ENCODE data around the gene TTC23. TPM values are rescaled to one million over a fixed set of nuclear protein-coding genes. Genes with fewer than 3 reads are reported as not detected.

TTC23 gene
- total RNA-seq, 2 experiments from 2014 or later, result 2.8 to 7.6 TPM

- Histone ChIP-seq H3K4me1 (ENCODE audit: insufficient read depth, low read length, poor library complexity, severe bottlenecking) (no peaks in the 10 kb centered on the region), H4K20me1 (ENCODE audit: insufficient read depth, low read length) (no peaks in the 10 kb centered on the region), H3K9me3 (ENCODE audit: low read length) (no peaks in the 10 kb centered on the region), H3K4me3 (ENCODE audit: low read depth, low read length, poor library complexity, severe bottlenecking) (no peak overlapping the region), H3K9me2 (ENCODE audit: insufficient read depth, low read length) (no peaks in the 10 kb centered on the region), H3K79me2 (ENCODE audit: insufficient read depth, low read depth, low read length) (no peaks in the 10 kb centered on the region), H2AFZ (ENCODE audit: low read length) (no peak overlapping the region), H3K36me3 (ENCODE audit: insufficient read depth, low read length) (no peaks in the 10 kb centered on the region), H3K27ac (ENCODE audit: low read depth, low read length, poor library complexity, severe bottlenecking) (no peak overlapping the region), H3K4me2 (ENCODE audit: low read length) (no peak overlapping the region)
- DNase-seq (ENCODE audit: low spot score), result no peak
- no TSS peak for BruUV-seq (replicated peaks)
- ChIA-PET POLR2A (interaction anchor here (0.8 kb wide), 1 partner anchor 34 kb away, joined by 4 read pairs; no protein-coding TSS in a partner anchor), CTCF (ENCODE audit: unreplicated experiment) (no interaction called here)
- intact Hi-C loops (cut with micrococcal nuclease; ENCODE audit: unreplicated experiment), result no loop called here
- TF ChIP-seq CTCF (conservative IDR thresholded peaks at IDR 0.05; ENCODE audit: low read length) (no peak), EZH2phosphoT487 (IDR thresholded peaks at IDR 0.05; ENCODE audit: borderline replicate concordance, low read depth, low read length) (no peak)
Observed at GRCh38 chr15:99117111-99117510, 132.3 kb downstream of the TTC23 start.

GRCh38 chr15:99115300-99116215 is 133.8 kb downstream of the TTC23 start:
- intact Hi-C loops (cut with micrococcal nuclease; ENCODE audit: unreplicated experiment), result no loop called here
- no peaks in the 10 kb centered on the region for H3K4me1 ChIP-seq (ENCODE audit: insufficient read depth, low read length, poor library complexity, severe bottlenecking)
- H4K20me1 ChIP-seq (ENCODE audit: insufficient read depth, low read length), result no peaks in the 10 kb centered on the region
- no peaks in the 10 kb centered on the region for H3K9me3 ChIP-seq (ENCODE audit: low read length)
- H3K79me2 ChIP-seq (ENCODE audit: insufficient read depth, low read depth, low read length), result no peaks in the 10 kb centered on the region
- no peaks in the 10 kb centered on the region for H3K36me3 ChIP-seq (ENCODE audit: insufficient read depth, low read length)
- BruUV-seq (replicated peaks), result no TSS peak
- H2AFZ ChIP-seq (ENCODE audit: low read length), result no peak overlapping the region
- TF ChIP-seq CTCF (conservative IDR thresholded peaks at IDR 0.05; ENCODE audit: low read length) (no peak), EZH2phosphoT487 (IDR thresholded peaks at IDR 0.05; ENCODE audit: borderline replicate concordance, low read depth, low read length) (no peak)
- H3K27ac ChIP-seq (ENCODE audit: low read depth, low read length, poor library complexity, severe bottlenecking), result no peak overlapping the region
- no peak overlapping the region for H3K4me2 ChIP-seq (ENCODE audit: low read length)
- ChIA-PET POLR2A (interaction anchor here (0.7 kb wide), 1 partner anchor 745 kb away, joined by 4 read pairs; no protein-coding TSS in a partner anchor), CTCF (ENCODE audit: unreplicated experiment) (no interaction called here)
- no peak for DNase-seq (ENCODE audit: low spot score)
- no peaks in the 10 kb centered on the region for H3K9me2 ChIP-seq (ENCODE audit: insufficient read depth, low read length)
- no peak overlapping the region for H3K4me3 ChIP-seq (ENCODE audit: low read depth, low read length, poor library complexity, severe bottlenecking)
